Epithelial cell of prostate (primary cell): ENCODE measurements around the gene ADK.
"Not testable (repeated sequence)": the region's sequence is repeated elsewhere in the genome, so short reads cannot be mapped to it uniquely, and the experiment has no call there.

Experiments
- DNase-seq: peaks from one replicate; pipeline ENCODE4 v3.0.0-alpha.2; 2011; ENCODE audit warnings: low read depth, low spot score
- H3K27ac ChIP-seq: fragments of 450-650 bp; 2 replicates; pipeline ENCODE4 v1.5.1; 2017; ENCODE audit warnings: mild to moderate bottlenecking

ADK gene

DNA sequence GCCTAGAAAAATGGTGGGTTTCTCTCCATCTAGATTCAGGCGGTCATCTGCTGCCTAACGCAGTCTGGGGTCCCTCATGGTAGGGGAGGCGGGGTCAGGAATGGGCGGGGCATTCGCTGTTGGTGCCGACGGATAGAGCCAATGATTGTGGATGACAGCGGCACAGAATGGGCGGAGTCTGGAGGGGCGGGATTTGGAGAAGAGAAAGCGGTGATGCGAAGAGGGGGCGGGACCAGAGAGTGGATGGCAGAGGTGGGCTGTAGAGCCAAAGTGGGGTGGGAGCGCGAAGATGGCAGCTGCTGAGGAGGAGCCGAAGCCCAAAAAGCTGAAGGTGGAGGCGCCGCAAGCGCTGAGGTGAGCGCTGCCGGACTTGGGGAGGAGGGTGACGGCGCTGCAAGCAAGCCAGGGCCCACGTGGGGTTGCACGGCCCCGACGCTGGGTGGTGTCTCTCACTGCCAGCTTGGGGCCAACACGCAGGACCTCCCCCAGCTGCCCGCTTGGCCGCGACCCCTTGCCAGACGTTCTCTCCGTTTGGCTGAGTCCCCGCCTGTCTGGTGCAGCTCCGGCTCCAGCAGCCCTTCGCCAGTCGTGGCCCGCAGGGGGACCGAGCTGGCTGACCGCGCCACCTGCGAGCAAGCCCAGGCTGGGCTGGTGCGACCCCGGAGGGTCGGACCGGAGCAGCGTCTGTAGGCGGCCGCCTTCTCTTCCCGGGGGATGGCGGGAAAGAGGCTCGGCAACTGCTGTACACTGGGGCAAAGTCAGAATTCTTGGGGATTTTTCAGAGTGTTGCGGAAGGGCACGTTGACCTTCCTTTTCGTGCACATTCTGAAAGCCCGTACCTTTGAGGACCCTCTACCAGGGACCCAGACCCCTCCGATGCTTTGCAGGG, at the start of gene ADK:
ADK (plus strand) TSS at position 232 of the 889 bp plus-strand sequence; CDS start at position 290, 58 bp downstream.
- peak within 1 kb of the TSS; percentile 90 for H3K27ac ChIP-seq
- DNase-seq, result peak; percentile 80

GRCh38 chr10:74103560-74104258, 47.3 kb upstream of the ADK start:
- DNase-seq, result no peak

GRCh38 chr10:74104480-74104879, 46.5 kb upstream of the ADK start:
- DNase-seq, result no peak

More at GRCh38 chr10:74103560-74104258, 47.3 kb upstream of the ADK start:
- no peak overlapping the region for H3K27ac ChIP-seq

DNA sequence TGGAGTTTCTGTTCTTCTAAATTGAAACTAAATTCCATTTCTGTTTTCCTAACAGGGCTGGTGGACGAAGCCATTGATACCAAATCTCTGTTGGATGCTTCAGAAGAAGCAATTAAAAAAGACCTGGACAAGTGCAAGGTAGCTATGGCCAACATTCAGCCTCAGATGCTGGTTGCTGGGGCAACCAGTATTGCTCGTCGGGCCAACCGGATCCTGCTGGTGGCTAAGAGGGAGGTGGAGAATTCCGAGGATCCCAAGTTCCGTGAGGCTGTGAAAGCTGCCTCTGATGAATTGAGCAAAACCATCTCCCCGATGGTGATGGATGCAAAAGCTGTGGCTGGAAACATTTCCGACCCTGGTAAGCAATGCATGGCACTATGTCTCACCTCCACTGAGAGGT, 46.0 kb upstream of the ADK start:
- DNase-seq, result no peak
- H3K27ac ChIP-seq, result no peak overlapping the region

More at GRCh38 chr10:74104480-74104879, 46.5 kb upstream of the ADK start:
- no peak overlapping the region for H3K27ac ChIP-seq

GRCh38 chr10:74107391-74107790, 43.6 kb upstream of the ADK start:
- H3K27ac ChIP-seq, result no peak overlapping the region
- DNase-seq, result no peak

DNA sequence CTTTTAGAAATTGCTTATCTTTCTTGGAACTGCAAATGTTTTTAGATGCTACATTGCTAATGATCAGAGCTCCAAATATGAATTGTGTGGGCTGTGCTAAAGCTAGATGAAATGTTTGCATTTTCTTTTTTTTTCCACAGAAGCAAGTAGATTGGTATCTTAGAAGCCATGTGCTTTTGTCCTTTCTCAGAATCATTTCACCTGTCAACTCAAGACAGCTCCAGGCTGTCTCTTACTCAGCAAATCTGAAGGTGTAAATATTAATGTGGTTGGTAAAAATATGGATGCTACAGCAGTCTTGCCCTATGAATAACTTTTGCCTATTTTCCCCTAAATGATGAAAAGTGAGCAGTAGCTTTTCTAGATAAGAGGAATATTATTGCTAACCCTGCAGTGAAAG, 41.6 kb upstream of the ADK start:
- no peak for DNase-seq
- no peak overlapping the region for H3K27ac ChIP-seq

- DNase-seq, result no peak
- H3K27ac ChIP-seq, result no peak overlapping the region
Observed at GRCh38 chr10:74110120-74110519, 40.9 kb upstream of the ADK start.

- no peak for DNase-seq
- H3K27ac ChIP-seq, result no peak overlapping the region
Observed at GRCh38 chr10:74111799-74112198, 39.2 kb upstream of the ADK start.

GRCh38 chr10:74113546-74113945, 37.5 kb upstream of the ADK start:
- DNase-seq, result no peak
- peak overlapping the region; percentile 13 for H3K27ac ChIP-seq

DNA sequence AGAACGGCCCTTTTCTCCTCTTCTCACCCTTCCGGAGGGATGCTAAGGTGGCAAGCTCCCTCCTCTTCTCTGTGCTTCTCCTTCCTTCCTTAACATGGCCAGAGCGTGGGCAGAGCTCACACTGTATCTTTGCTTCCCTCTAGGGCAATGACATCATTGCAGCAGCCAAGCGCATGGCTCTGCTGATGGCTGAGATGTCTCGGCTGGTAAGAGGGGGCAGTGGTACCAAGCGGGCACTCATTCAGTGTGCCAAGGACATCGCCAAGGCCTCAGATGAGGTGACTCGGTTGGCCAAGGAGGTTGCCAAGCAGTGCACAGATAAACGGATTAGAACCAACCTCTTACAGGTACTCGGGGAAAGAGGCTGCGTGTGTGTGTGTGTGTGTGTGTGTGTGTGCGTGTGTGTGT, 37.0 kb upstream of the ADK start:
- H3K27ac ChIP-seq, result peak overlapping the region; percentile 13
- DNase-seq, result no peak

DNA sequence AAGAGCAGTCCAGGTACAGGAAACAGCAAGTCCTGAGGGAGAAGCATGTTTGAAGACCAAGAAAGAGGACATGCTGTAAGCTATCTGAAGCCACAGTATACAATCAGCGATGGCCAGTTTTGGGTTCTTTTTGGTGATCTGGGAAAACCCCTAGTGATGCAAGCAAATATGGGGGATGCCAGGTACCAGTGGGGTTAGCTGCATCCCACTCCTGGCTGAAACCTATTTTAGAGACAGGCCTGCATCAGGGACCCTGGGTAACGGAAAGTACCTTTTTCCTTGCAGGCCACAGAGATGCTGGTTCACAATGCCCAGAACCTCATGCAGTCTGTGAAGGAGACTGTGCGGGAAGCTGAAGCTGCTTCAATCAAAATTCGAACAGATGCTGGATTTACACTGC, 33.3 kb upstream of the ADK start:
- DNase-seq, result no peak
- H3K27ac ChIP-seq, result peak overlapping the region; percentile 50

DNA sequence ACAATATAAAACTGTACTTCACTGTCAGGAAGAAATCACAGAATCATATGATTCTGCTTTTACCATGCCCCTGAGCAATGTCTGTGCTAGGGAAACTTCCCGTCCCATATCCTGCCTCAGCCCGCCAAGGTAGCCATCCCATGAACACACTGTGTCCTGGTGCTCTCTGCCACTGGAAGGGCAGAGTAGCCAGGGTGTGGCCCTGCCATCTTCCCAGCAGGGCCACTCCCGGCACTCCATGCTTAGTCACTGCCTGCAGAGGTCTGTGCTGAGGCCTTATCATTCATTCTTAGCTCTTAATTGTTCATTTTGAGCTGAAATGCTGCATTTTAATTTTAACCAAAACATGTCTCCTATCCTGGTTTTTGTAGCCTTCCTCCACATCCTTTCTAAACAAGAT, 32.2 kb upstream of the ADK start:
- H3K27ac ChIP-seq, result peak overlapping the region; percentile 50
- no peak for DNase-seq

- DNase-seq, result no peak
- no peak overlapping the region for H3K27ac ChIP-seq
Observed at GRCh38 chr10:74120911-74121310, 30.1 kb upstream of the ADK start.

DNA sequence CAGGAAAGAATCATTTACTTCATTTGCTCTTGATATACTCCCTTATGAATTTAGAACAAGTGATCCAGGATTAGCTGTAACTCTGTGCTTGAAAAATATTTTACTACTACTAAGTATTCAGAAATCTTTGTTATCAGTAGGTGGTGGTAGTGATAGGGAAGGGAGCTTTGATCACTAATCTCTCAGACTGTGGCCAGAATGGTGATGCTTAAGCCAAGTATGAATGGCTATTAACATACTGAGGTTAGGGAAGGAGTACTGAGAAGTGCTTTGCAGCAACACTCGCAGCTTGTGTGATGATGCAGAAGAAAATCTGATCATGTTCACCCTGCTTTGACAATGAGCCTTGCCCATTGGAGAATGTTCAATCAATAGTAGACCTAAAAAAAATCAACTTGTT, 29.7 kb upstream of the ADK start:
- H3K27ac ChIP-seq, result no peak overlapping the region
- no peak for DNase-seq

DNA sequence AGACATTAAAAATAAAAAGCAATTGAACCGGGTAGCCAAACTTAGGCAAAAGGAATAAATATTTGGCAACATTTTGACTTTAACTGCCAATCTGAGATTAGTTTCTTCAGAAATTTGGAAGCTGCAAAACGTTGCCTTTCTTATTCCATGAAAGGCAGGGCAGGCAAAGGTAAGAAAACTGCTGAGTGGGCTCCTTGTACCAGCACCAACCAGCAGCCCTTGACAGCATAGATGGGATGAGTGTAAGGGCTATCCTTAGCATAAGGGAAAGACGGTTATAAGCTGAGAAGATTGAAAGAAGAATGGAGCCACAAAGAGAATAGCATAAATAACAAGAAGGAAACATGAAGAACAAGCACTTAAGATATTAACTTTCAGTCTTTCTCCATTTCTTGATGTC, 29.0 kb upstream of the ADK start:
- DNase-seq, result no peak
- H3K27ac ChIP-seq, result no peak overlapping the region

DNA sequence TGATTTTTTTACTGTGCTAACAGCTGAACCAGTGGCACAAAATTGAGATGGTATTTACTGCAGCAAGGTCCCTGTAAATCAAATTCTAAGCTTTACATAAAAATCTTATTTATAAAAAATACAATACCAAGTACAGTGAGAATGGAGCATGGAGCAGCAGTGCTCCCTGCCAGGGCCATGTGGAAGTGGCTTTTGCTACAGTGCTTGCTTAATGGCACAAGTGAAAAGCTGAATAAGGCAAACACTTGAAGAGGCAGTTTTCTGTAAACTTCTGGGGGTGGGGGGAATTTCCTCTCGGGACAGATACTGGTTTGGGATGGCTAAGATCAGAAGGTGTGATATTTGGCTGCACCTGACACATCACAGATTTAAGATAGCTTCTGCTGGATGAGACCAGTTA, 27.9 kb upstream of the ADK start:
- no peak overlapping the region for H3K27ac ChIP-seq
- no peak for DNase-seq

DNA sequence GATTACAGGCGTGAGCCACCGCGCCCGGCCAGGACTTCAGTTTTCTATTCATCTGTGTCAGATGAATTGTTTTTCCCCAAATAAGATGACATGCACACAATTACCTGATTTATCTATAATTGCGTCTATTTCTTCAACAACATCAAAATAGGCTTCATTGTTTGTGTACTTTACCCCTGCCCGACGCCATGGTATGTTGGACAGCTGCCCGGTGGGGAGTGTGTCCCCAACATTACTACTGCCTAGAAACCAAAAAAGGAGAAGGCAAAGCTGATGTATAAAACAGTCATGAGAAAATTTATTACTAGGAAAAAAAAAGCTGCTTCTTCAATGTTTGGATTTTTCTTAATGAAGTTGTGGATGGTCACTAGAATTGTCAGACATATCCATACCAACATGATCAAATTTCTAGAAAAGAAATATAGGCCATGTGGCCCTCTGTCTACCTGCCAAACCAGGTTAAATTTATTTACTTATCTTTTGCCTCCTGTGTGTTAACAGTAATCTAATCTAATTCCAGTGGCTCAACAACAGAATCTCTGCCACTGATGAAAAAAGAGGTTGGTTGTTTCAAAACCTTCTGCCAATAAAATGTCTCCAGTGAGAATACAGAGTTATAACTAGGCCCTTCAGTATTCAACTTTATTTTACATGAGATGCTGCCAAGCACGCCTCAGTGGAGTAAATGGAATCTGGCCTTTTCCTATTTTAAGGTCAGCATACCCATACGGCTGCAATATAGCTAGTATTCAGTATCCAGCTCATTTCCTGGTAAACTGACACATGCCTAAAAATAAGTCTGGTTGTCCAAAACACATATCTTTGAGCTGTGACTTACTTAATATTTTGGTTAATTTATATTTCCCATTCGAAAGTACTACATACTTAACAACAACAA, 16.8 kb upstream of the ADK start:
- no peak overlapping the region for H3K27ac ChIP-seq
- no peak for DNase-seq

GRCh38 chr10:74135452-74135851, 15.6 kb upstream of the ADK start:
- DNase-seq, result no peak
- no peak overlapping the region for H3K27ac ChIP-seq

DNA sequence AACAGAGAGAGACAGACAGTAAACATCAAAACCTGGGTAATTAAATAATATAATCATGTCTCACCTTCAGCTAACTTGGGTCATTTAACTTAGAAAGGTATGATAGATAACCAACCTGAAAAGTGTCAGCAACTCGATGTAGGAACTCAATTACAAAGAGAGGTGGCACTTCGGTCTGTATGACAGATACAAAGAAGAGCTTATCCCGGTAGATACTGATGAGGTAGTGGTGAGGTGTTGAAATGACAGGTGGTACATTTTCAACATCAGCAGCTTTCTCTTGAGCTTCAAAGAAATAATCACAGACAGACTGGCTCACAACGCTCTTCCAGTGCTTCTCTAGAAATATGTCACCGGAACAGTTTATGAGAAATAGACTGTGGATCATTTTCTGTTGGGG, 13.0 kb upstream of the ADK start:
- no peak for DNase-seq
- H3K27ac ChIP-seq, result no peak overlapping the region

GRCh38 chr10:74138596-74138995, 12.4 kb upstream of the ADK start:
- not testable (repeated sequence) for H3K27ac ChIP-seq, DNase-seq
